ENCODE measurements around the gene NACC2.

GRCh38 chr9:136132512-136133050 lies 37.5 kb upstream of the NACC2 start:
- TF ChIP-seq CTCF (IDR thresholded peaks at IDR 0.05; ENCODE audit: low read depth, low read length, poor library complexity, severe bottlenecking): no peak
- TF ChIP-seq EZH2phosphoT487 (IDR thresholded peaks at IDR 0.05; ENCODE audit: borderline replicate concordance, low read length): no peak

Measured in DOHH2 (cell line).